ENCODE data around the gene TRMT10B. TPM values are rescaled to one million over a fixed set of nuclear protein-coding genes. Genes with fewer than 3 reads are reported as not detected.
"Not testable (repeated sequence)": the region's sequence is repeated elsewhere in the genome, so short reads cannot be mapped to it uniquely, and the experiment has no call there.

The TRMT10B gene
- total RNA-seq, 2 experiments from 2014 or later = 13.9 to 14.3 TPM

- H3K4me1 Mint-ChIP-seq = peaks cover 20% of the 10 kb centered on the region
- ChIA-PET CTCF (no interaction called here), POLR2A (no interaction called here)
- H3K9me3 Mint-ChIP-seq = no peaks in the 10 kb centered on the region
- no peaks in the 10 kb centered on the region for H3K27me3 Mint-ChIP-seq
- DNase-seq = no peak
- H3K4me3 Mint-ChIP-seq = no peak overlapping the region
- peaks cover 10% of the 10 kb centered on the region for H3K36me3 Mint-ChIP-seq (ENCODE audit: low read depth)
- no peak overlapping the region for H3K27ac Mint-ChIP-seq
These were observed 34.7 kb downstream of the TRMT10B start for GRCh38 chr9:37788332-37788731.

GRCh38 chr9:37790096-37790495 is 36.5 kb downstream of the TRMT10B start:
- no peak overlapping the region for H3K27ac Mint-ChIP-seq
- H3K4me3 Mint-ChIP-seq = no peak overlapping the region
- H3K4me1 Mint-ChIP-seq = peaks cover 8% of the 10 kb centered on the region
- no peaks in the 10 kb centered on the region for H3K9me3 Mint-ChIP-seq
- ChIA-PET CTCF (no interaction called here), POLR2A (no interaction called here)
- H3K27me3 Mint-ChIP-seq = no peaks in the 10 kb centered on the region
- H3K36me3 Mint-ChIP-seq (ENCODE audit: low read depth) = peaks cover 2% of the 10 kb centered on the region
- no peak for DNase-seq

DNA sequence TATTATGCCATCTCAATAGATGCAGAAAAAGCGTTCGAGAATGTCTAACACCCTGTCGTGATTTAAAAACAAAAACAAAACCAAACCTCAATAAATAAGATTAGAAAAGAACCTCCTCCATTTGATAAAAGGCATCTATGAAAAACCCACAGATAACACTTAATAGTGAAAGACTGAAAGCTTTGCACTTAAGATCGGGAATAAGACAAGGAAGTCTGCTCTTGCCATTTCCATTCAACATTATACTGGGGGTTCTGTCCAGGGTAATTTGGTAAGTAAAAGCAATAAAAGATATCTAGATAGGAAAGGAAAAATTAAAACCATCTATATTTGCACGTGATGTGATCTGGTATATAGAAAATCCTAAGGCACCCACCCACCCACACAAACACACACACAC is 38.5 kb downstream of the TRMT10B start:
- Mint-ChIP-seq H3K4me1 (peaks cover 3% of the 10 kb centered on the region), H3K27ac (no peak overlapping the region), H3K9me3 (no peaks in the 10 kb centered on the region), H3K27me3 (no peaks in the 10 kb centered on the region), H3K4me3 (no peak overlapping the region), H3K36me3 (ENCODE audit: low read depth) (peaks cover 2% of the 10 kb centered on the region)
- ChIA-PET CTCF (interaction anchor here (0.6 kb wide), 1 partner anchor 17 kb away, joined by 3 read pairs; no protein-coding TSS in a partner anchor), POLR2A (no interaction called here)
- DNase-seq = no peak

DNA sequence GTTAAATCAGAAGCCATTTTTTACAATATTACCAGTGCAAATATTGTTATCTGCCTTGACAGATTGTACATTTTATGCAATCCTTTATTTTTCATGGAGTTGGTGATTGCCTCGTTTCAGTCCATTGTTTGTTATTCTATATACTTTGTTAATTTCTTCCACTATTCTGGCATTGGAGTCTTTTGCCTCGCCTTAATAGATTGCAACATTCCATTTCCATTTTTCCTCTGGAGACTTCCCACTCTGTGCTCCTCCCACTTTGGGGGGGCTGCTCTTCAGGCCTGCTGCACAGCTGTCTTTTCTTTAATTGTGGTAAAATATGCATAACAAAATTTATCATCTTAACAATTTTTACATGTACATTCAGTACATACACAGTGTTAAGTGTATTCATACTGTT is 42.6 kb downstream of the TRMT10B start:
- ChIA-PET CTCF (no interaction called here), POLR2A (no interaction called here)
- Mint-ChIP-seq H3K4me3 (no peak overlapping the region), H3K36me3 (ENCODE audit: low read depth) (peaks cover 10% of the 10 kb centered on the region), H3K9me3 (no peaks in the 10 kb centered on the region), H3K27me3 (no peaks in the 10 kb centered on the region), H3K4me1 (peaks cover 24% of the 10 kb centered on the region), H3K27ac (no peak overlapping the region)
- no peak for DNase-seq

DNA sequence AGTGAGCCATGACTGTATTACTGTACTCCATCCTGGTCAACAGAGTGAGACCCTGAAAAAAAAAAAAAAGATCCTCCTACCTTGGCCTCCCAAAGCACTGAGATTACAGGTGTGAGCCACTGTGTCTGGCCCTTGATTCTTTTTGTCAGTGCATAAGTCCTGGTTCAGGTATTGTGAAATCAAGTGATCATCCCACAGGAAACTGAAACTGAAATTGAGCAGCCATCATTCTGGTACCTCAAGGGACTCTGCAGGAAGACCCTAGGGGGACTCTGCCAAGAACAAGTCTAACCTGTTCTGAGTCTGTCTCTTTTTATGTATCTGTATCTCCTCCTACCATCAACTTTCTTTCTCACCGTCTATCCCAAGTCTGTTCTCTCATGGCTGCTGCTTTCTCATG is 45.1 kb downstream of the TRMT10B start:
- H3K36me3 Mint-ChIP-seq (ENCODE audit: low read depth) = peaks cover 13% of the 10 kb centered on the region
- peaks cover 42% of the 10 kb centered on the region for H3K4me1 Mint-ChIP-seq
- POLR2A ChIA-PET = no interaction called here
- CTCF ChIA-PET = no interaction called here
- peak overlapping the region; percentile 94 for H3K4me3 Mint-ChIP-seq
- H3K27ac Mint-ChIP-seq = peak overlapping the region; percentile 82
- no peaks in the 10 kb centered on the region for H3K9me3 Mint-ChIP-seq
- peak; percentile 17 for DNase-seq
- H3K27me3 Mint-ChIP-seq = no peaks in the 10 kb centered on the region

DNA sequence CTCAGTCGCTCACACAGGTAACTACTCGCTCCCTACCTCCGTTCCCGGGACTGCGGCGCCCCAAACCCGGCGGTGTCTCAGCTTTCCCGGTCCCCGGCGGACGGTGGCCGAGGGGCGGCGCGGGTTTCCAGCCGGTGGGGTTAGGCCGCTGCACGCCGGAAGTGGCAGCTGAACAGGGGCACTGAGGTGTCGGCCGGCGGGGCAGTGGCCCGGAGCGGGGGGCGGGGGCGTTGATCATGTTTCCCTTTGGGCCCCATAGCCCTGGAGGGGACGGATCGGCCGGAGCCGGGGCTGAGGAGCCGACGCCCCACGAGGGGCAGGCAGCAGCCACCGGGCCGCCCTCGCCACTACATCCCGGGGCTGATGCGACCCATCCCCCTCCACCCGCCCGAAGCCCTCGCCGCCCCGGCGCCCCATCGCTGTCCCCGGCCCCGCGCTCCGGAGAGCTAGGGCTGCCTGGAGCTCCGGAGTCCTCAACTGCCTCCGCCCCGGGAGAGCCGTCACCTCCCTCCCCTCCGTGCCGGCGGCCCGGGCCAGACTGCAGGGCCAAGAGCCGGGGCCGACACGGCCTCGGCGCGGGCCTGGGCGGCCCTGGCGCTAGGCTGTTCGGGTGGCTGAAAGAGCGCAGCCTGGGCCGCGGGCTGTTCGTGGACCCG is 47.2 kb downstream of the TRMT10B start, which contains the start of gene DCAF10:
Gene DCAF10, plus strand, starts transcription at position 167 of the 656 bp plus-strand sequence. Its CDS starts 70 bp downstream, at position 237.
- Mint-ChIP-seq H3K4me3 (peak within 1 kb of the TSS; percentile 94), H3K9me3 (no peaks in the 10 kb centered on the region), H3K27me3 (no peaks in the 10 kb centered on the region), H3K36me3 (ENCODE audit: low read depth) (peaks cover 15% of the 10 kb centered on the region), H3K4me1 (peaks cover 43% of the 10 kb centered on the region), H3K27ac (peak within 1 kb of the TSS; percentile 92)
- CTCF ChIA-PET = interaction anchor here (0.9 to 2.8 kb wide), 2 partner anchors 11 to 219 kb away, joined by 3 to 8 read pairs; no protein-coding TSS in a partner anchor
- POLR2A ChIA-PET = interaction anchor here (2.0 kb wide), 1 partner anchor 16 kb away, joined by 7 read pairs; the partner anchor contains the start of gene EXOSC3
- peak; percentile 88 for DNase-seq

DNA sequence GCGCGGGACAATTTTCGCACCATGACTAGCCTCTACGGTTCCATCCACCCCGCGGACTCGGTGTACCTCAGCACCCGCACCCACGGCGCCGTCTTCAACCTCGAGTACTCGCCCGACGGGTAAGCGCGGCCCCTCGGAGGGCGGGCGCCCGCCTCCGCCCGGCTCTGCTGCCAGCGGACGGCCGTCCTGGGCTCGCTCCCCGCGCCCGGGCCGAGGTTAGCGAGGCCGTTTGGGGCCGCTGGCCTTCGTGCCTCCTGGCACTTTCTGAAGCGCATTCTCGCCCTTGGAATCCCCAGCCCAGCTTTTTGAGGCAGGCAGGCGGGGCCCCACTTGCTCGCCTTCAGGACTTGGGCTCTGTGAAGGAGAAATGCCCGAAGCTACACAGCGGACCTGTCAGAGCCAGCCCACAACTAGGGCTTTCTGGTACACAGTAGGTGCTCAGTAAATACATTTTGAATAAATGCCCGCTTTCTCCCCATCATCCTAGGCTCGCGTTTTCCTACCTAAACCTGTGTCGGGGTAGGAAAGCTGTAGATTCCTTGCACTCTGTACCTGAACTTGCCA is 47.8 kb downstream of the TRMT10B start:
- Mint-ChIP-seq H3K4me1 (peaks cover 45% of the 10 kb centered on the region), H3K36me3 (ENCODE audit: low read depth) (peaks cover 15% of the 10 kb centered on the region), H3K27me3 (no peaks in the 10 kb centered on the region), H3K9me3 (no peaks in the 10 kb centered on the region), H3K4me3 (peak overlapping the region; percentile 94), H3K27ac (peak overlapping the region; percentile 88)
- POLR2A ChIA-PET = interaction anchor here (2.0 kb wide), 1 partner anchor 17 kb away, joined by 7 read pairs; the partner anchor contains the start of gene EXOSC3
- CTCF ChIA-PET = interaction anchor here (2.8 kb wide), 1 partner anchor 10 kb away, joined by 8 read pairs; no protein-coding TSS in a partner anchor
- peak; percentile 33 for DNase-seq

DNA sequence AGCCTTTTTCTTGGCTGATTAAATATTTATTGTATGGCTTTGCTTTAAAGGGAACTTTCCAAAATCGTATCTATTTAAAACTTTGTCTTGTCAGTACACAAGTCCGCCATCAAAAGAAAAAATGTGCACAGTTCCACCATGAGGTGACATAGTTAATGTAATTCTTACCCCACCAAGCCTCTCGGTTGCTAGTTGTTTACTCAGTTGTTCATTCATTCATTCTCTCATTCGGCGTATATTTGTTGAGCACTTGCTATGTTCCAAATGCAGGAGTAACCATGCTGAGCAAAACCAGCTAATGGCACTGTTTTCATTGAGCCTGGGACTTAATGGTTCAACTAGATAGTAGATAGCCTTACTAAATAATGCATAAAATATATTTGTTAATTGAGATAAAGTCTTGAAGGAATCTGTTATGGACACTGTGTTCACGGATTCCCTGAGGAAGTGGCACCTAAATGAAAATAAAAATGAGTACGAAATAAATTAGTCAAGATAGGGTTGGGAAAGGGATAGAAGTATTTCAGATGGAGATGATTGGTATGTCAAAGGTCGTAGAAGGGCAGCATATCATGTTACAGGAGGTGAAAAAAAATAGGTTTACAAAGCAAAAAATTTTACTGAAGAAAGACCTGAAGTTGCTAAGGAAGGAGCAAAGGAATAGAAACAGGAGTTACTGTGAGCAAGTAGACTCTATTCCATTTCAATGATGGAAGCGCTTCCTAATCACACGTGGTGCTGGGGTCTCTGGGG is 48.5 kb downstream of the TRMT10B start:
- Mint-ChIP-seq H3K4me1 (peaks cover 45% of the 10 kb centered on the region), H3K4me3 (peak overlapping the region; percentile 94), H3K36me3 (ENCODE audit: low read depth) (peaks cover 15% of the 10 kb centered on the region), H3K9me3 (no peaks in the 10 kb centered on the region), H3K27ac (peak overlapping the region; percentile 88), H3K27me3 (no peaks in the 10 kb centered on the region)
- ChIA-PET CTCF (interaction anchor here (2.8 kb wide), 1 partner anchor 9 kb away, joined by 8 read pairs; no protein-coding TSS in a partner anchor), POLR2A (interaction anchor here (2.0 kb wide), 1 partner anchor 18 kb away, joined by 7 read pairs; the partner anchor contains the start of gene EXOSC3)
- DNase-seq = no peak

DNA sequence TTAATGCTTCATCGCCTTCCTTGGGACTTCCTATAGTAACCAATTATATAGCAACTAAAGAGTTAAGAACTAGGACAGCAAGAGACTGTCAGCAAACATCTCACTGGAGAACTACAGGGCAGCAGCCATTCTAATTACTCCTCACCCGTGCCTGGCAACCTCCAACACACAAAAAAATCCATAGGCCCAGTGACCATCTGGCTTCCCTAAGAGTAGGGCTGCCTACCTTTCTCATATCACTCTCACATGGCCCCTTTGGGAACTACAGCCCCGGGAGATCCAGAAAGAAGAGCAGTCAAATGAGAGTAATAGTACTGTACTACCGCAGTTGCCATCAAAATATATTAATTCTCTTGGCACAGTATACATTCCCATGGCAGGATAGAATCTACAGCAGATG is 52.7 kb downstream of the TRMT10B start:
- DNase-seq = no peak
- Mint-ChIP-seq H3K9me3 (no peaks in the 10 kb centered on the region), H3K27ac (no peak overlapping the region), H3K4me1 (peaks cover 24% of the 10 kb centered on the region), H3K36me3 (ENCODE audit: low read depth) (peaks cover 11% of the 10 kb centered on the region), H3K27me3 (no peaks in the 10 kb centered on the region), H3K4me3 (no peak overlapping the region)
- CTCF ChIA-PET = interaction anchor here (1.2 kb wide), 1 partner anchor 28 kb away, joined by 3 read pairs; no protein-coding TSS in a partner anchor
- POLR2A ChIA-PET = no interaction called here

DNA sequence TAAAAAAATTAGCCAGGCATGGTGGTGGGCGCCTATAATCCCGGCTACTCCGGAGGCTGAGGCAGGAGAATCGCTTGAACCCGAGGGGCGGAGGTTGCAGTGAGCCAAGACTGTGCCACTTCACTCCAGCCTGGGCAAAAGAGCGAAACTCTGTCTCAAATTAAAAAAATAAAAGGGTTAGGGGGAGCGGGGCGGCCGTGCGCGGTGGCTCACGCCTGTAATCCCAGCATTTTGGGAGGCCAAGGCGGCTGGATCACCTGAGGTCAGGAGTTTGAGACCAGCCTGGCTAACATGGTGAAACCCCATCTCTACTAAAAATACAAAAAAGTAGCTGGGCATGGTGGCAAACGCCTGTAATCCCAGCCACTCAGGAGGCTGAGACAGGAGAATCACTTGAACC is 56.1 kb downstream of the TRMT10B start:
- POLR2A ChIA-PET = interaction anchor here (0.6 kb wide), 1 partner anchor 218 kb away, joined by 3 read pairs; no protein-coding TSS in a partner anchor
- Mint-ChIP-seq H3K36me3 (ENCODE audit: low read depth) (peaks cover 12% of the 10 kb centered on the region), H3K4me1 (peaks cover 14% of the 10 kb centered on the region)
- not testable (repeated sequence) for DNase-seq, H3K4me3 Mint-ChIP-seq, H3K9me3 Mint-ChIP-seq, H3K27ac Mint-ChIP-seq, H3K27me3 Mint-ChIP-seq
- CTCF ChIA-PET = interaction anchor here (0.7 to 1.1 kb wide), 4 partner anchors 9 to 262 kb away, joined by 3 to 4 read pairs (median 4); no protein-coding TSS in a partner anchor

GRCh38 chr9:37811906-37812476 is 58.4 kb downstream of the TRMT10B start:
- Mint-ChIP-seq H3K9me3 (no peaks in the 10 kb centered on the region), H3K27ac (no peak overlapping the region), H3K4me1 (peaks cover 10% of the 10 kb centered on the region), H3K36me3 (ENCODE audit: low read depth) (peaks cover 12% of the 10 kb centered on the region), H3K4me3 (no peak overlapping the region), H3K27me3 (no peaks in the 10 kb centered on the region)
- ChIA-PET CTCF (interaction anchor here (0.6 to 1.7 kb wide), 6 partner anchors 8 to 620 kb away, joined by 3 to 8 read pairs (median 3); partner anchors contain the start of gene DCAF10), POLR2A (interaction anchor here (0.6 kb wide), 1 partner anchor 1474 kb away, joined by 3 read pairs; no protein-coding TSS in a partner anchor)
- no peak for DNase-seq

- Mint-ChIP-seq H3K27me3 (no peaks in the 10 kb centered on the region), H3K4me3 (no peak overlapping the region), H3K36me3 (ENCODE audit: low read depth) (peaks cover 12% of the 10 kb centered on the region), H3K4me1 (peaks cover 10% of the 10 kb centered on the region), H3K9me3 (no peaks in the 10 kb centered on the region), H3K27ac (no peak overlapping the region)
- ChIA-PET CTCF (interaction anchor here (0.6 to 1.2 kb wide), 5 partner anchors 16 to 1195 kb away, joined by 3 to 6 read pairs (median 3); no protein-coding TSS in a partner anchor), POLR2A (no interaction called here)
- no peak for DNase-seq
These were observed 59.3 kb downstream of the TRMT10B start for GRCh38 chr9:37812773-37813379.
